OCI-LY3 (cell line): ENCODE results near the gene HSD17B7.

ENCODE experiments used
- H2AFZ ChIP-seq: fragments of 200-600, 300-600 bp; shearing (Covaris generic); 2 replicates; pipeline ENCODE4 v1.6.0; 2014; ENCODE audit warnings: antibody characterized with exemption, low read depth, low read length
- H3K27ac ChIP-seq: fragments of 200-600, 300-600 bp; sonication (generic); 2 replicates; pipeline ENCODE4 v1.5.1; 2014; ENCODE audit warnings: mild to moderate bottlenecking, low read length, moderate library complexity, mixed read lengths
- H3K27me3 ChIP-seq: fragments of 200-600, 300-600 bp; sonication (generic); 2 replicates; pipeline ENCODE4 v1.6.1; 2014; ENCODE audit warnings: low read depth, low read length, mixed read lengths
- H3K36me3 ChIP-seq: fragments of 200-600, 300-600 bp; sonication (generic); replicated peaks from 2 replicates; pipeline ENCODE3; 2014; ENCODE audit warnings: low read depth, low read length, mixed read lengths
- H3K4me1 ChIP-seq: fragments of 300-600, 200-600 bp; sonication (generic); 2 replicates; pipeline ENCODE4 v1.6.1; 2014; ENCODE audit warnings: low read length, mixed read lengths
- H3K4me2 ChIP-seq: fragments of 200-600, 300-600 bp; sonication (generic); 2 replicates; pipeline ENCODE4 v1.6.1; 2014; ENCODE audit warnings: low read length, mixed read lengths
- H3K4me3 ChIP-seq: fragments of 300-600, 200-600 bp; sonication (generic); 2 replicates; pipeline ENCODE4 v1.5.1; 2014; ENCODE audit warnings: antibody characterized with exemption, mild to moderate bottlenecking, low read length, moderate library complexity
- H3K79me2 ChIP-seq: fragments of 300-600, 200-600 bp; shearing (Covaris generic); 2 replicates; pipeline ENCODE4 v1.6.1; 2014; ENCODE audit warnings: mild to moderate bottlenecking, low read length, mixed read lengths
- H3K9ac ChIP-seq: fragments of 300-600, 200-600 bp; shearing (Covaris generic); 2 replicates; pipeline ENCODE4 v1.6.0; 2014; ENCODE audit warnings: mild to moderate bottlenecking, low read length, moderate library complexity
- H3K9me3 ChIP-seq: fragments of 200-600, 300-600 bp; shearing (Covaris generic); 2 replicates; pipeline ENCODE4 v1.6.1; 2014; ENCODE audit warnings: low read length, mixed read lengths; ENCODE audit not compliant: insufficient read depth
- H4K20me1 ChIP-seq: fragments of 200-600, 300-600 bp; sonication (generic); 2 replicates; pipeline ENCODE4 v1.6.1; 2016; ENCODE audit warnings: low read length, mixed read lengths; ENCODE audit not compliant: insufficient read depth
- CTCF ChIP-seq: fragments of 200-600, 300-600 bp; sonication (generic); IDR thresholded peaks from 2 replicates; pipeline ENCODE4 v1.5.1; 2014; ENCODE audit warnings: antibody characterized with exemption, low read length, low read depth
- EZH2phosphoT487 ChIP-seq: fragments of 200-600 bp; shearing (Covaris generic); IDR thresholded peaks from 2 replicates; pipeline ENCODE4 v1.6.1; 2018; ENCODE audit warnings: antibody characterized with exemption, mixed run types, low read depth

HSD17B7 gene

GRCh38 chr1:162835157-162835899, 44.8 kb downstream of the HSD17B7 start:
- no peaks in the 10 kb centered on the region for H3K36me3 ChIP-seq
- H3K9ac ChIP-seq, result no peak overlapping the region
- no peak overlapping the region for H3K4me3 ChIP-seq
- no peaks in the 10 kb centered on the region for H3K79me2 ChIP-seq
- H4K20me1 ChIP-seq, result no peaks in the 10 kb centered on the region
- H3K27ac ChIP-seq, result no peak overlapping the region
- H3K4me2 ChIP-seq, result no peak overlapping the region
- H2AFZ ChIP-seq, result no peak overlapping the region
- H3K4me1 ChIP-seq, result peaks cover 12% of the 10 kb centered on the region
- peaks cover under 1% of the 10 kb centered on the region; the same call in 1 of the 2 replicates for H3K27me3 ChIP-seq
- peaks cover 17% of the 10 kb centered on the region; the same call in 1 of the 2 replicates for H3K9me3 ChIP-seq
- TF ChIP-seq EZH2phosphoT487 (no peak), CTCF (no peak)

- Histone ChIP-seq H3K36me3 (no peaks in the 10 kb centered on the region), H3K4me2 (no peak overlapping the region), H3K9me3 (peaks cover 17% of the 10 kb centered on the region; the same call in 1 of the 2 replicates), H3K27me3 (no peaks in the 10 kb centered on the region), H4K20me1 (no peaks in the 10 kb centered on the region), H3K79me2 (no peaks in the 10 kb centered on the region), H3K4me1 (peaks cover 12% of the 10 kb centered on the region), H3K27ac (no peak overlapping the region), H3K9ac (no peak overlapping the region), H2AFZ (no peak overlapping the region), H3K4me3 (no peak overlapping the region)
- TF ChIP-seq EZH2phosphoT487 (no peak), CTCF (no peak)
Observed at GRCh38 chr1:162838863-162839262, 48.4 kb downstream of the HSD17B7 start.

GRCh38 chr1:162840250-162840839, 49.8 kb downstream of the HSD17B7 start:
- Histone ChIP-seq H3K9me3 (peaks cover 17% of the 10 kb centered on the region; the same call in 1 of the 2 replicates), H3K27me3 (no peaks in the 10 kb centered on the region), H3K27ac (no peak overlapping the region), H3K9ac (no peak overlapping the region), H4K20me1 (no peaks in the 10 kb centered on the region), H3K79me2 (no peaks in the 10 kb centered on the region), H3K36me3 (no peaks in the 10 kb centered on the region), H2AFZ (no peak overlapping the region), H3K4me3 (no peak overlapping the region), H3K4me2 (no peak overlapping the region), H3K4me1 (peaks cover 4% of the 10 kb centered on the region; the same call in 1 of the 2 replicates)
- no peak for TF ChIP-seq EZH2phosphoT487
- TF ChIP-seq CTCF, result no peak

GRCh38 chr1:162844153-162844552, 53.7 kb downstream of the HSD17B7 start:
- Histone ChIP-seq H2AFZ (no peak overlapping the region), H3K4me2 (no peak overlapping the region), H3K79me2 (no peaks in the 10 kb centered on the region), H3K4me3 (no peak overlapping the region), H3K9ac (no peak overlapping the region), H4K20me1 (no peaks in the 10 kb centered on the region), H3K27me3 (no peaks in the 10 kb centered on the region), H3K36me3 (no peaks in the 10 kb centered on the region), H3K27ac (no peak overlapping the region), H3K9me3 (peaks cover 4% of the 10 kb centered on the region; the same call in 1 of the 2 replicates), H3K4me1 (no peaks in the 10 kb centered on the region)
- TF ChIP-seq CTCF (no peak), EZH2phosphoT487 (no peak)
